ENCODE data around the gene KLHL40.

Gene KLHL40

GRCh38 chr3:42656680-42657610 is 28.4 kb upstream of the KLHL40 start:
- DNase-seq (ENCODE audit: low read depth) = no peak

GRCh38 chr3:42657675-42658074 is 27.7 kb upstream of the KLHL40 start:
- DNase-seq (ENCODE audit: low read depth) = no peak

- DNase-seq (ENCODE audit: low read depth) = no peak
Observed at GRCh38 chr3:42658091-42658770, 27.1 kb upstream of the KLHL40 start.

- DNase-seq (ENCODE audit: low read depth) = no peak
Observed at GRCh38 chr3:42658771-42659390, 26.5 kb upstream of the KLHL40 start.

GRCh38 chr3:42659451-42660130 is 25.7 kb upstream of the KLHL40 start:
- no peak for DNase-seq (ENCODE audit: low read depth)

- no peak for DNase-seq (ENCODE audit: low read depth)
Observed at GRCh38 chr3:42660131-42660715, 25.1 kb upstream of the KLHL40 start.

GRCh38 chr3:42660898-42661297 is 24.4 kb upstream of the KLHL40 start:
- no peak for DNase-seq (ENCODE audit: low read depth)

- DNase-seq (ENCODE audit: low read depth) = no peak
Observed at GRCh38 chr3:42661593-42662022, 23.7 kb upstream of the KLHL40 start.

- no peak for DNase-seq (ENCODE audit: low read depth)
Observed at GRCh38 chr3:42662037-42662812, 23.1 kb upstream of the KLHL40 start.

- no peak for DNase-seq (ENCODE audit: low read depth)
Observed at GRCh38 chr3:42662813-42663535, 22.4 kb upstream of the KLHL40 start.

- no peak for DNase-seq (ENCODE audit: low read depth)
Observed at GRCh38 chr3:42663581-42664437, 21.5 kb upstream of the KLHL40 start.

GRCh38 chr3:42664438-42664803 is 20.9 kb upstream of the KLHL40 start:
- DNase-seq (ENCODE audit: low read depth) = no peak

GRCh38 chr3:42665050-42665878 is 20.1 kb upstream of the KLHL40 start:
- DNase-seq (ENCODE audit: low read depth) = no peak

- DNase-seq (ENCODE audit: low read depth) = no peak
Observed at GRCh38 chr3:42666022-42666421, 19.3 kb upstream of the KLHL40 start.

GRCh38 chr3:42666577-42666998 is 18.7 kb upstream of the KLHL40 start:
- DNase-seq (ENCODE audit: low read depth) = no peak

GRCh38 chr3:42667096-42667522 is 18.2 kb upstream of the KLHL40 start:
- no peak for DNase-seq (ENCODE audit: low read depth)

- DNase-seq (ENCODE audit: low read depth) = no peak
Observed at GRCh38 chr3:42667523-42668412, 17.6 kb upstream of the KLHL40 start.

Measured in T follicular helper cell (primary cell).